Upper lobe of left lung (tissue), 6 donors: ENCODE measurements around the gene TRIM59. TPM values are rescaled to one million over a fixed set of nuclear protein-coding genes. Genes with fewer than 3 reads are reported as not detected.

Experiments
- ATAC-seq, 2 donors: fragments of 200-7000 bp; cut with Tn5 transposase; one replicate each; pipeline ENCODE4 v1.9.1; 2022; ENCODE audit warnings: mild to moderate bottlenecking in 2 of 2, moderate library complexity in 2 of 2; ENCODE audit not compliant: low FRiP score in 2 of 2
- DNase-seq, 2 donors: peaks; one replicate each; pipeline ENCODE4 v3.0.0-alpha.2; 2019 to 2020
- H3K27ac ChIP-seq, 4 donors: fragments of 200-600 bp; sonication (generic); one replicate each; pipeline ENCODE4 v1.5.1; 2016 to 2019
- H3K27me3 ChIP-seq, 4 donors: fragments of 200-600 bp; sonication (generic); one replicate each; pipeline ENCODE4 v1.5.1; 2017 to 2019
- H3K36me3 ChIP-seq, 4 donors: fragments of 200-600 bp; sonication (generic); one replicate each; pipeline ENCODE4 v1.5.1; 2016 to 2019
- H3K4me1 ChIP-seq, 4 donors: fragments of 200-600 bp; sonication (generic); one replicate each; pipeline ENCODE4 v1.5.1; 2018 to 2019
- H3K4me3 ChIP-seq, 4 donors: fragments of 200-600 bp; sonication (generic); one replicate each; pipeline ENCODE4 v1.5.1; 2017 to 2019; ENCODE audit warnings: mild to moderate bottlenecking in 2 of 4, moderate library complexity in 1 of 4
- H3K9me3 ChIP-seq, 4 donors: fragments of 200-600 bp; sonication (generic); one replicate each; pipeline ENCODE4 v1.5.1; 2018 to 2019
- EP300 ChIP-seq, 4 donors: sonication (generic); formaldehyde crosslinking; IDR thresholded peaks; one replicate each; pipeline ENCODE4 v1.5.1; 2017; ENCODE audit warnings: antibody characterized with exemption in 4 of 4, control low read depth in 2 of 4
- POLR2A ChIP-seq, 4 donors: fragments of 450-650 bp; IDR thresholded peaks; one replicate each; pipeline ENCODE4 v1.5.1; 2016 to 2017; ENCODE audit warnings: antibody characterized with exemption in 4 of 4, mild to moderate bottlenecking in 2 of 4
- POLR2AphosphoS5 ChIP-seq, 2 donors: sonication (generic); formaldehyde crosslinking; IDR thresholded peaks; one replicate each; pipeline ENCODE4 v1.5.1; 2017; ENCODE audit warnings: antibody characterized with exemption in 2 of 2
- WGBS, 2 donors: methylation state at CpG; one replicate each; pipeline ENCODE4 v1.1.5; 2017 to 2018; 5-methylcytosine and 5-hydroxymethylcytosine counted together
- total RNA-seq, 6 donors: library from RNA; depleted of rRNA in 4 of 6; stranded (reverse); fragments of >200 nt in 4 of 6; gene quantifications; one replicate each; pipeline versions ENCODE4 v1.1.0 to v1.2.1, GENCODE V29; 2016 to 2021
- TF ChIP-seq, protein P1 (sequence below), 6 experiments: fragments of 450-650 bp in 4 of 6; fragments of 200-600 bp in 2 of 6; sonication (generic) in 2 of 6; IDR thresholded peaks; one replicate each; pipeline ENCODE4 v1.5.1; 2016 to 2019; ENCODE audit warnings: antibody characterized with exemption in 6 of 6
- donor health status: DM: no; HTN: no; CAD: no; lungs with moderate emphysema.
- donor health status: DM: no; HTN: yes; CAD: no; lungs with severe emphysema.

The TRIM59 gene
- total RNA-seq, 6 donors from 2014 or later = 1.6 to 7.1 (median 3.5) TPM

DNA sequence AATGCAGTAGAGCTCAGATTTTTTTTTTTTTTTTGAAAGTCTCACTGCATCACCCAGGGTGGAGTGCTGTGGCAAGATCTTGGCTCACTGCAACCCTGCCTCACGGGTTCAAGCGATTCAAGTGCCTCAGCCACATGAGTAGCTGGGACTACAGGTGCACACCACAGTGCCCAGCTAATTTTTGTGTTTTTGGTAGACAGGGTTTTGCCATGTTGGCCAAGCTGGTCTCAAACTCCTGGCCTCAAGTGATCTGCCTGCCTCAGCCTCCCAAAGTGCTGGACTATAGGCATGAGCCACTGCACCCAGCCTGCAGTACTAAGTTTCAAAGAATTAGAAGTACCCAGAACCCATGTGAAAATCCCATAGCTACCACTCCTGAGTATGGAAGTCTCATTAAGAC, 14.5 kb downstream of the TRIM59 start:
- Histone ChIP-seq H3K9me3 (no peaks in the 10 kb centered on the region), H3K27ac (no peak overlapping the region), H3K36me3 (peaks cover 15 to 51% (median 19%) of the 10 kb centered on the region in 4 donors), H3K4me1 (no peaks in the 10 kb centered on the region), H3K27me3 (no peaks in the 10 kb centered on the region), H3K4me3 (no peak overlapping the region)
- DNase-seq (no peak), ATAC-seq (no peak)
- WGBS, 2 donors = 97 to 100% methylated on average over 2 of the region's 2 CpGs
- TF ChIP-seq POLR2AphosphoS5 (IDR thresholded peaks at IDR 0.05) (no peak), EP300 (IDR thresholded peaks at IDR 0.05) (no peak), POLR2A (IDR thresholded peaks at IDR 0.05) (no peak)
- TF ChIP-seq, protein P1, sequence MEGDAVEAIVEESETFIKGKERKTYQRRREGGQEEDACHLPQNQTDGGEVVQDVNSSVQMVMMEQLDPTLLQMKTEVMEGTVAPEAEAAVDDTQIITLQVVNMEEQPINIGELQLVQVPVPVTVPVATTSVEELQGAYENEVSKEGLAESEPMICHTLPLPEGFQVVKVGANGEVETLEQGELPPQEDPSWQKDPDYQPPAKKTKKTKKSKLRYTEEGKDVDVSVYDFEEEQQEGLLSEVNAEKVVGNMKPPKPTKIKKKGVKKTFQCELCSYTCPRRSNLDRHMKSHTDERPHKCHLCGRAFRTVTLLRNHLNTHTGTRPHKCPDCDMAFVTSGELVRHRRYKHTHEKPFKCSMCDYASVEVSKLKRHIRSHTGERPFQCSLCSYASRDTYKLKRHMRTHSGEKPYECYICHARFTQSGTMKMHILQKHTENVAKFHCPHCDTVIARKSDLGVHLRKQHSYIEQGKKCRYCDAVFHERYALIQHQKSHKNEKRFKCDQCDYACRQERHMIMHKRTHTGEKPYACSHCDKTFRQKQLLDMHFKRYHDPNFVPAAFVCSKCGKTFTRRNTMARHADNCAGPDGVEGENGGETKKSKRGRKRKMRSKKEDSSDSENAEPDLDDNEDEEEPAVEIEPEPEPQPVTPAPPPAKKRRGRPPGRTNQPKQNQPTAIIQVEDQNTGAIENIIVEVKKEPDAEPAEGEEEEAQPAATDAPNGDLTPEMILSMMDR (IDR thresholded peaks at IDR 0.05) = no peak

GRCh38 chr3:160434071-160434470, 15.5 kb downstream of the TRIM59 start:
- 74 to 82% methylated on average over 2 of the region's 2 CpGs for WGBS, 2 donors
- TF ChIP-seq, protein P1 (IDR thresholded peaks at IDR 0.05) = no peak
- TF ChIP-seq POLR2AphosphoS5 (IDR thresholded peaks at IDR 0.05) (no peak), POLR2A (IDR thresholded peaks at IDR 0.05) (no peak), EP300 (IDR thresholded peaks at IDR 0.05) (no peak)
- peaks cover 18 to 62% (median 24%) of the 10 kb centered on the region in 4 donors for H3K36me3 ChIP-seq
- H3K4me1 ChIP-seq = no peaks in the 10 kb centered on the region
- DNase-seq = no peak
- H3K27ac ChIP-seq = no peak overlapping the region
- no peak for ATAC-seq
- no peak overlapping the region for H3K4me3 ChIP-seq
- no peaks in the 10 kb centered on the region for H3K9me3 ChIP-seq
- no peaks in the 10 kb centered on the region for H3K27me3 ChIP-seq

DNA sequence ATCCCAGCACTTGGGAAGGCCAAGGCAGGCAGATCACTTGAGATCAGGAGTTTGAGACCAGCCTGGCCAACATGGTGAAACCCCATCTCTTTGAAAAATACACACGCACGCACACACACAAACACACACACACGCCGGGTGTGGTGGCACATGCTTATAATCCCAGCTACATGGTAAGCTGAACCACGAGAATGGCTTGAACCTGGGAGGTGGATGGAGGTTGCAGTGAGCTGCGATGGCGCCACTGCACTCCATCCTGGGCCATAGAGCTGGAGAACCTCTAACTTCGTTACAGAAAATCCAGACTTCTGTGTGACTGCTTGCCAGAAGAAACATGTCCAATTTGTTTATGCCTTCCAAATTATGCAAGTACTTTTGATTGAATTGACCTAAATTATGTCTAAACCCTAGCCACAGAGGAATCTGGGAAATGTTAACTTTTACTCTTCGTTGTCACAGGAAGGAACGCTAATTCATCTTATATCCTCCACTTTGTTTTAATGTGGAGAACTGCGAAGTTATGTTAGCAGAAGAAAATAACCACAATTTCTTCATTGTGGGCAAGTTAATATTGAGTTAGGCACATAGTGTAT, 21.7 kb downstream of the TRIM59 start:
- WGBS, 2 donors = 92 to 93% methylated on average over 11 of the region's 11 CpGs
- peaks cover 37 to 94% (median 58%) of the 10 kb centered on the region in 4 donors for H3K36me3 ChIP-seq
- no peak overlapping the region for H3K4me3 ChIP-seq
- no peaks in the 10 kb centered on the region for H3K9me3 ChIP-seq
- no peaks in the 10 kb centered on the region for H3K27me3 ChIP-seq
- ATAC-seq = no peak
- no peak overlapping the region for H3K27ac ChIP-seq
- TF ChIP-seq POLR2AphosphoS5 (IDR thresholded peaks at IDR 0.05) (no peak), POLR2A (IDR thresholded peaks at IDR 0.05) (no peak), EP300 (IDR thresholded peaks at IDR 0.05) (no peak)
- TF ChIP-seq, protein P1 (IDR thresholded peaks at IDR 0.05) = no peak
- H3K4me1 ChIP-seq = no peaks in the 10 kb centered on the region
- DNase-seq = no peak

DNA sequence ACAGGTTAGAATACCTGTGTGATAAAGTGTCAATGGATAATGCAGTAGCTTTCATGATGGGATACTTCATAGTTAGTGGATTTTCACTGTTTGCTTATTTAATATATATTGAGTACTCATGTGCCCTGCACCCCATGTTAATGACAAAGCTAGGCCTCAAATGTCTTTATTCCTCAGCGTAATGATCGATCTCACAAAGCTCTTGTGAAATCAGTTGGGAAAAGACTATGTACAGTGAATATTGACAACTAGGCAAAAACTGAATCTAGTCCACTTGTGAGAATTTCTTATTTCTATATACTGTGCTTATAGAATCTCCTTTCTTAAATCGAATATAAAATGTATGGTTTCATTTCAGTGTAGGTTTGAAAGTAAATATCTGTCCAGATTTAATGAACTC, 32.3 kb downstream of the TRIM59 start:
- no peak for ATAC-seq
- TF ChIP-seq EP300 (IDR thresholded peaks at IDR 0.05) (no peak), POLR2AphosphoS5 (IDR thresholded peaks at IDR 0.05) (no peak), POLR2A (IDR thresholded peaks at IDR 0.05) (no peak)
- TF ChIP-seq, protein P1 (IDR thresholded peaks at IDR 0.05) = no peak
- Histone ChIP-seq H3K4me1 (no peaks in the 10 kb centered on the region), H3K27ac (no peak overlapping the region), H3K36me3 (peaks cover 11 to 84% (median 26%) of the 10 kb centered on the region in 4 donors), H3K9me3 (no peaks in the 10 kb centered on the region), H3K4me3 (no peak overlapping the region), H3K27me3 (no peaks in the 10 kb centered on the region)
- no peak for DNase-seq
- 67 to 96% methylated on average over 3 of the region's 3 CpGs for WGBS, 2 donors
